Epithelial cell of prostate (primary cell): Measurements from ENCODE around the gene NR1H4.
A peak's percentile ranks its signal among the peaks of the same experiment; 100 is the strongest.
"Not testable (repeated sequence)": the region's sequence is repeated elsewhere in the genome, so short reads cannot be mapped to it uniquely, and the experiment has no call there.

Experiments used
- DNase-seq: peaks from one replicate; pipeline ENCODE4 v3.0.0-alpha.2; 2011; ENCODE audit warnings: low read depth, low spot score
- H3K27ac ChIP-seq: fragments of 450-650 bp; 2 replicates; pipeline ENCODE4 v1.5.1; 2017; ENCODE audit warnings: mild to moderate bottlenecking

The NR1H4 gene

DNA sequence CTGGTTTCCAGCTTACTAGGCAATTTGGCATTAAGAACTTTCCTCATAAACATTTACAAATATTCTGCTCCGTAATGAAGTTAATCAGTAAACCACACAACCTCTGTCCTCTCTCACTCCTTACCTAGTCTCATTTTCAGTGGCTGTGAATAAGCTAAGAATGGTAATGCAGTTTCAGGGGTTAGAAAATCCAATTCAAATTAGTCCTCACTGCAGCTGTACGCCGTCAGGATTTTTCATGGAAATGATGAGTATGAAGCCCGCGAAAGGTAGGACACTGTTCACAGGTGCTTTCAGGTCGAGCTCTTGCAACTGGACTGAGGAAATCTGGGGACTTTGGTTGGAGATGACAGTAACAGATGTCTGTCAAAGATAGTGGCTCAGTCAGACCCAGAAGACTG, 29.6 kb downstream of the NR1H4 start:
- no peak overlapping the region for H3K27ac ChIP-seq
- no peak for DNase-seq

DNA sequence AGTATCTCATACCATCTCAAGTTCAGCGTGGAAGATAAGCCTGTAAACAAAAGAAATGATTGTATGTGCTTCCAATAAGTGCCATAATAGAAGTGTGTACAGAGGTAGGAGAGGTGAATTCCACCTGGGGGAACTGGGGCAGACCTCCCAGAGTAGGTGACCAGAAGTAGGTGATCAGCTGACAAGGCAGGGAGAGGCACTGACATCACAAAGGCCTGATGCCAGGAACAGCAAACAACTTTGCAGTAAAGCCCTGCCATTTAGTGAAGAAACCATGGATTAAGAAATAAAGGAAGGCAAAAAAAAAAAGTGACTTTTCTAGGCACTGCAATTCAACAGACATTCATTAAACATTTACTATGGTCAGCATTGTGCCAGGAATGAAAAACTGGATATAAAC, 31.1 kb downstream of the NR1H4 start:
- no peak for DNase-seq
- no peak overlapping the region for H3K27ac ChIP-seq

DNA sequence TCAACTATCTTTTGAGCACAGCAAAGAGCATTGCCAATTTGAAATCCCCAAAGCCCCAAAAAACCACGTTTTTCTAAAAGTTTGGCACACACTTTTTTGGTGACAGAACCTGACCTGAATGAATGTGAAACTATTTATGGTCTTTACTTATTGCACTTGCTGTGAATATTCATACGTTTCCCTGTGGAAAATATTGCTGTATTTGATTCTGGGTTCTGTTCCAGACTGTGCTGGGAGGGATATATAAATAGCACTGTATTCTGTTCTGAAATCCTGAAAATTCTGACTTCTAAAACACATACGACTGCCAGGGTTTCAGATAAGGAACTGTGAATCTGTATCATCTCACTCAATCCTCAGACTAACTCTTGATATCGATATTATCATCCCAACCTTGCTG, 35.1 kb downstream of the NR1H4 start:
- H3K27ac ChIP-seq = no peak overlapping the region
- DNase-seq = no peak

- H3K27ac ChIP-seq = no peak overlapping the region
- no peak for DNase-seq
These were observed 39.0 kb downstream of the NR1H4 start for GRCh38 chr12:100512692-100513091.

- no peak for DNase-seq
- H3K27ac ChIP-seq = no peak overlapping the region
These were observed 42.3 kb downstream of the NR1H4 start for GRCh38 chr12:100515968-100516367.

DNA sequence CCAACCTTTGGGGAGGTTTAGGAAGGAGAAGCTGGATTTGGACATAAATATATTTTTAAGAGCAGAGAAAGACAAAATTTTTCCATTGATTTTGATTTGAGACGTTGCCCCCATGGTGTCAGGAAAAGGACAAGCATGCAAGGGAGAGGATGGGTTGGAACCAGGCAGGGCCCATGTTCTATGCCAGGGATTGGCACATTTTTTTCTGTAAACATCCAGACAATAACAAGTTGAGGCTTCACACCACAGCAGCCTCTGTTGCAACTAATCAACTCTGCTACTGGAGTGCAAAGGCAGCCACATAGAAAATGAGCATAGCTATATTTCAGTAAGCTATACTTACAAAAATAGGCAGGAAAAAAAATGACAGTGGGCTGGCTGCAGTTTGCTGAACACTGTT, 44.7 kb downstream of the NR1H4 start:
- no peak for DNase-seq
- no peak overlapping the region for H3K27ac ChIP-seq

DNA sequence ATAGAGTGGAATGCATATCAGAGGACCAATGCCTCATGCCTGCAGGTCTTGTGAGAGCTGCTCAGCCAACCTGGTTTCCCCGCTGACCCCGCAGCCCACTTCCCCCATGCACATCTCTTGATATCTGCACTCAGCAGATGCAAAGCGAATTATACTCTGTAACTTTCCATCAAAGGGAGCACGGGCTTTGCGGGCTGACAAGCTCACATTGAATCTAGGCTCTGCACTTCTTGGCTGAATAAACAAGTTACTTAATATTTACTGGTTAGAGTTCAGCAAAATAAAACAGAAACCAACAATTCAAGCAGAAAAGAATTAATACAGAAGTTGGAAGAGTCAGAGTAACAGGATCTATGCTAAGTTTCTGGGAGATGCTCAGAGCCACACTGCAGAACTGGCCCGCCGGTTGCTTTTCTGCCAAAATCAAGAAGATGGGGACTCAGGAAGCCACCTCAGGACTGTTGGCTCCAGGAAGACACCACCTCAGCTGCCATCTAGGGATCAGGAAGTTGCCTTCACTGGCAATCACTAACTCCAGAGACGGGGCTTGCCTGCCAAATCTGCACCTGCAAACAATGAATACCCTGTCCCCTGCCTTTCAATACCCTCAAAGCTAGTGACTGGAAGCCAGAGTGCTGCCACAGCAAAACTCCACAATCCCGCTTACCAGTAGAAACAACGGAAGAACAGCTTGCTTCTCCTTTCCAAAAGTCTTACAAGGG, 46.5 kb downstream of the NR1H4 start:
- no peak for DNase-seq
- H3K27ac ChIP-seq = no peak overlapping the region

DNA sequence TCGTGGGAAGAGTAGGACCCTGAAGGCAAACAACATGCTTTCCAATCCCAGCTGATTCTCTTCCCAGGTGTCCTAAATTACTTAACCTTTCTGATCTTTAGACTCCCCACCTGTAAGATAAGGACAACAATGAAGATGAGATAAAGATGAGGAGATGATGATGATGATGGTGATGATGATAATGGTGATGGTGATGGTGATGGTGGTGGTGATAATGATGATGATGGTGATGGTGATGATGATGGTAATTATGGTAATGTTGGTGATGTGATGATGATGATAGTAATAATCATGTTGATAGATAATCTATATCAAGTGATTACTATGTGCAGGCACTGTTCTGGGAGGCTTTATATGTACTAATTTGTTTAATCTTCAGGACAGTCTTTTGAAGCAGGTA, 48.3 kb downstream of the NR1H4 start:
- no peak for DNase-seq
- H3K27ac ChIP-seq = no peak overlapping the region

DNA sequence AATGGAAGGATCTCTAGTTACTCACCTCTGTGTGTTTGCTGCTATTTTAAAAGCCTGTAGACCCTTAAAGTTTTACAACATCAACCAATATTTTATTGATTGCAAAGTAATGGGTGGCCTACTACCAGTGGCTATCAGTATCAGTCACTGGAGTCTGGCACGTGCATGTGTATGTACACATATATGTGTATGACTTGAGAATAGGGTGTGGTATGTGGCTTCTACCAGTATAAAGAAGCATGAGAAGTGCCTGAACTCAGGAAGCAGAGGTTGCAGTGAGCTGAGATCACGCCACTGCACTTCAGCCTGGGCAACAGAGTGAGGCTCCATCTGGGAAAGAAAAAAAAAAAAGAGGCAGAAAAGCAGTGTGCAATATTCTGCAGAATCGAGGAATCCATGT, 54.4 kb downstream of the NR1H4 start:
- DNase-seq = no peak
- H3K27ac ChIP-seq = no peak overlapping the region

DNA sequence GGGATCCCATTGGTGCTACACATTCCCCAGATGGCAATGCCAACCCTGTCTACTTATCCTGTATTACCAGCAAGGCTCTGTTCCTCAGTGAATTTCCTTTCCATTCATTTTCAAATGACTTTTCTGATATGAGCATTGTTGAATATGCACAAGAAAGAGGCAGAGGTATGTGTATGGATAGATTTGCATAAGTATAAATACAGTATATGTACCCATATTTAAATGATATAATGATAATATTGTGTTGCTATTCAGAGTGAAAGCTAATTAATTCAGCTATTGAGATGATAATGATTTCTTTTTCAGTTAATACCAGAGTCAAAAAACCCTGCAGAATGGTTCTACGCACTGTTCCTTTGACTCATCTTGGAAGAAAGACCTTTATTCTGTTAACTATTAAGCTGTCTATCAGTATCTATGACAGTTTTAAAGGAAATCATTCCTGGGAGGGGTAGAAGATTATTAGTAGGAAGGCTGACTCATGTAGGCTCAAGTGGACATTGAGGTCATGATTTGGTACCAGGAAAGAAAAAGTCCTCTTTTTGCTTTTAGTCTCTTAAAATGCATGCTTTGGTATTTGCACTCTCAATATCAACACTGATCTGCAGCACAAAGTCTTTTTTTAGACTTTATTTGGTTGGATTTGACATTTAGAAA, 54.9 kb downstream of the NR1H4 start:
- H3K27ac ChIP-seq = no peak overlapping the region
- DNase-seq = no peak

DNA sequence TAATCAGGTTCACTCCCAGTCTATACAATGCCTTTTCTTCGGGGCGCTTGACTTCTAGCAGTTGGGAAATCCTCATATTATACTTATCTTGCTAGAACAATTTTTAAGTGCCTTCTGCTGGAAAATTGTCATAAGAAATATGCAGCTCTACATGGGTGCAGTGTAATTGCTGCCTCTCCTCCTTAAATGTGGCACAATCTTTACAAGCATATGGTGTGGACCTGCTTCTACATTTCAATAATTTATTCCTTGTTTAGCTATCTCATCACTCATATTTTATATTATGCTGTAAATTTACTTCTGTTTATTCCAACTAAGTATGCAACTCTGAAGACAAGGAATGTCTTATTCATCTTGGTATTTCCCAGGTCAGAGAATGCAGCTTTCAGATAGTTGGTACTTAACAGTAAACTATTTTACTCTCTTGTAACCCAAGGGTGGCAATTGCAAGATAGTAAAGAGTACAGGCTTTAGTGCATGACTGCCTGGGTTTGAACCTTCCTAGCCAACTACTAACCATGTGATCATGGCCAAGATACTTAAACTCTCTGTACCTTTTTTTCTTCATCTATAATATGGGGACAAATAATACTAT, 56.2 kb downstream of the NR1H4 start:
- no peak for DNase-seq
- H3K27ac ChIP-seq = no peak overlapping the region

GRCh38 chr12:100533376-100533775, 59.7 kb downstream of the NR1H4 start:
- no peak for DNase-seq
- H3K27ac ChIP-seq = no peak overlapping the region

DNA sequence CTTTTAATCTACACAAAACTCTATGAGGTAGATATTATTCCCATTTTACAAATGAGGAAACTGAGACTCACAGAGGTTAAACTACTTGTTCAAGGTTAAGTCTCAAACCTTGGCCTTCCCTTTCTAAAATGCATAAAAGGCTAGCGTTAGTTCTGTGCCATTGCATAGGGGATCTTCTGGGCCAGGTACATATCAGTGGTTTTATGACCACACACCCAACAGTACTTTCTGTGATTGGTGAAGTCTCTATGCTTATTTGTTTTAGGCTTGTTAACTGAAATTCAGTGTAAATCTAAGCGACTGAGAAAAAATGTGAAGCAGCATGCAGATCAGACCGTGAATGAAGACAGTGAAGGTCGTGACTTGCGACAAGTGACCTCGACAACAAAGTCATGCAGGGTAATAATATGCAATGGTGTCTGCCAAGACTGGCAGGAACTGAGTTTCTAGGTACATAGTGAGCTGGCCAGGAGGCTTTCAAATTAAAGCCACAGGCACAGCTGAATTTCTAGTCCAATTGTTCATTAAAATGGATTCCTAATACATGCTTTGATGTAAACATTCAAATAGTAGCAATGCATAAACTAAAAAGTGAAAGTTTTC, 61.1 kb downstream of the NR1H4 start:
- DNase-seq = no peak
- H3K27ac ChIP-seq = no peak overlapping the region

DNA sequence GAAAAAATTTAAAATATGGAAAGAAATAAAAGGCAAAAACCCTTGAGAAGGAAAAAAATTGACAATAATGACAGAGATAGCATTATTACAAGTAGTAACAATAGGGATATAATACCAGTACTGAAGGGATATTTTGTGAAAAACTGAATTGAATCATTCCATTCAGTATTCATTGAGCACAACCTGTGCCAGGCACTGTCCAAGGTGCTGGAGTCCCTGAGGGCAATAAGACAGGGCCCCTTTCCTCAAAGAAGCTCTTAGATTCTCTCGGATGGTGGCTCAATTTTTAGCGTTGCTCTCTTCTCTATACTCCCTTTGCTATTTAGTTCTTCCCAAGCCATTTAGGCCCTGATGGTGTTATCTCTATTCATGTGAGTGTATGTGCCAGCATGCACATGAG, 65.5 kb downstream of the NR1H4 start:
- H3K27ac ChIP-seq = no peak overlapping the region
- DNase-seq = no peak

DNA sequence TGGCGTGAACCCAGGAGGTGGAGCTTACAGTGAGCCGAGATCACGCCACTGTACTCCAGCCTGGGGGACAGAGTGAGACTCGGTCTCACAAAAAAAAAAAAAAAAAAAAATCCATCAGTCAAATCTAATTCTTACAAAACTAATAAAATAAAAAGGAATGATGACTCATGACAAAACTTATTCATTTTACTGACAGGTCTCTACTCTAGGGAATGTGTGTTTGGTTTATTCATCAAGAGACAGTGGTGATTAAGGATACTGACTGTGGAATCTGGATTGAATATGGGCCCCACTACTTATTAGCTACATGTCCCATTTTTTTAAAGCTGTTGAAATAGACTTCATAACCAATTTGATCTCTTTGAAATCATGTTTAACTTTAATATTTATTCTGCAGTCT, 70.5 kb downstream of the NR1H4 start:
- no peak for DNase-seq
- H3K27ac ChIP-seq = no peak overlapping the region

GRCh38 chr12:100545092-100545491, 71.4 kb downstream of the NR1H4 start:
- H3K27ac ChIP-seq = no peak overlapping the region
- no peak for DNase-seq

DNA sequence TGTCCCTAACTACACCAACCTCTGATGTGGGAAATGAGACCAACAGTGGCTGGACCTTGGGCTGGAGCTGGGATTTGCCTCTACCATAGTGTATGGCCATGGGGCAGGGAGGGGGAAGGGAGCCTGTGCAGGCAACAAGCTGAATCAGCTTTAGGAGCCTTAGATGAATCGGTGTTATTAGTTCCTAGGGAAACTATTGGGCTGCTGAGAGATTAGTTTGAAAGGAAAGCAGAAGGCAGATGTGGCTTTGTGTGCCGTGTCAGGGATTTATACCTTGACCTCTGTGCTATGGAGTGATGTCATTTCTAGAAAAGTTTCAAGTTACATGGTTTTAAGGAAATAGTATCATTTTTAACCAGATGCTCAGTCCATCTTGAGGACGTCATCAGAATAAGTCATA, 80.3 kb downstream of the NR1H4 start:
- DNase-seq = no peak
- no peak overlapping the region for H3K27ac ChIP-seq

- DNase-seq = peak; percentile 29
- no peak overlapping the region for H3K27ac ChIP-seq
These were observed 81.0 kb downstream of the NR1H4 start for GRCh38 chr12:100554608-100555077.

DNA sequence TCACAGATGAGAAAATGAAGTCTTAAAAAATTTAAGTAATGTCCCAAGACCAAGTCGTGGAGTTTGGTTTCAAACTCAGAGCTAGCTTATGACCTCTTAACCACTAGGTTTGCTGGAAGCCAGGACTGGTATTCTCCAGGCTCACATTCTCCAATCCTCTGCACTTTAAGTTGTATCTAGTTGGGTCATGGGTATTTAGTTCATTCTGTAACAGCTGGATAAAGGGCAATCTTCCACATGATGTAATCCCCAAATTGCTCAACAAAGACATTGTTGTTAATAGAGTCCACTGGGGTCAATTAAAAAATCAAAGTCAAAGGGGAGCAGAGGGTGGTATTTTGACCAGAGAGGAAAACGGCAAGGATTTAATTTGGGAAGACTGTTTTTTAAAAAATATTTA, 82.1 kb downstream of the NR1H4 start:
- no peak for DNase-seq

GRCh38 chr12:100557357-100557756, 83.7 kb downstream of the NR1H4 start:
- no peak overlapping the region for H3K27ac ChIP-seq
- no peak for DNase-seq

More for the DNA sequence above, 82.1 kb downstream of the NR1H4 start:
- H3K27ac ChIP-seq = no peak overlapping the region

DNA sequence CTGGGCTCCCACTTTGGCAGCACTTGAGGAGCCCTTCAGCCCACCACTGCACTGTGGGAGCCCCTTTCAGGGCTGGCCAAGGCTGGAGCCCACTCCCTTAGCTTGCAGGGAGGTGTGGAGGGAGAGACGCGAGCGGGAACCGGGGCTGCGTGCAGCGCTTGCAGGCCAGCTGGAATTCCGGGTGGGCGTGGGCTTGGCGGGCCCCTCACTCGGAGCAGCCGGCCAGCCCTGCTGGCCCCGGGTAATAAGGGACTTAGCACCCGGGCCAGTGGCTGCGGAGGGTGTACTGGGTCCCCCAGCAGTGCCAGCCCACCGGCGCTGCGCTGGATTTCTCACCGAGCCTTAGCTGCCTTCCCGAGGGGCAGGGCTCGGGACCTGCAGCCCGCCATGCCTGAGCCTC, 85.6 kb downstream of the NR1H4 start:
- not testable (repeated sequence) for DNase-seq, H3K27ac ChIP-seq
